Heart left ventricle (tissue), 13 donors: ENCODE measurements around the gene VGLL2.

Experiments used
- CTCF ChIP-seq, 12 donors: fragments of 200-600 bp; sonication (generic) in 4 of 12; IDR thresholded peaks; one replicate each; pipeline versions ENCODE4 v1.5.0 to v1.8.0; 2018 to 2022; ENCODE audit warnings: antibody characterized with exemption in 12 of 12, mild to moderate bottlenecking in 5 of 12
- POLR2A ChIP-seq, 2 donors: fragments of 450-650 bp; IDR thresholded peaks; one replicate each; pipeline ENCODE4 v1.6.1; 2017; ENCODE audit warnings: antibody characterized with exemption in 2 of 2, mild to moderate bottlenecking in 2 of 2, moderate library complexity in 2 of 2
- donor health status: ischemic (EF 13 %, LVEDD 7.1; RV severe dilation, severe dysfunction).
- donor health status: DM: no; HTN: yes; CAD: no.
- donor health status: DM: no; HTN: no; CAD: no.
- donor health status: ischemic (EF 25% LVEDD 6.9; RV normal size, moderate dysfunction).
- donor health status: ischemic (EF 25% LVEDD 5.7; RV mildly dilated, moderate dysfunction).
- donor health status: ischemic (EF 35%, LVEDD 5.7; RV mildly dilated, moderate dysfunction).
- donor health status: nonischemic (EF 11% LVEDD 7.7; RV severe dilation, severe dysfunction).
- donor health status: DM: yes; HTN: yes; CAD: no.
- donor health status: PGD.
- donor health status: ischemic (EF 29% LVEDD 5.4; RV normal size, mild dysfunction).
- donor health status: nonischemic (EF 23%, LVEDD 6.1; RV moderate dilation, normal function).

GRCh38 chr6:117298941-117299340 lies 33.6 kb downstream of the VGLL2 start:
- TF ChIP-seq CTCF (IDR thresholded peaks at IDR 0.05) (no peak), POLR2A (IDR thresholded peaks at IDR 0.05) (no peak)
